Calu3 (cell line): ENCODE measurements around the gene KLF2. TPM values are rescaled to one million over a fixed set of nuclear protein-coding genes. Genes with fewer than 3 reads are reported as not detected.

ENCODE experiments used
- BruUV-seq: library from RNA; stranded (reverse); fragments of 400-500 nt; replicated peaks from 2 replicates; lab custom pipeline; 2021; lab: Mats Ljungman, UMichigan
- CTCF ChIA-PET: fragments of 300-600 bp; sonication (Branson Sonifier 250); formaldehyde crosslinking; loops from one replicate; lab custom pipeline; 2022; ENCODE audit warnings: antibody characterized with exemption; lab: Charles Lee
- DNase-seq: peaks from one replicate; pipeline ENCODE4 v3.0.0; 2022
- H3K27ac Mint-ChIP-seq: one replicate; pipeline ENCODE4 v1.8.0; 2022; ENCODE audit warnings: mixed read lengths; ENCODE audit not compliant: unreplicated experiment
- H3K27me3 Mint-ChIP-seq: one replicate; pipeline ENCODE4 v1.8.0; 2022; ENCODE audit warnings: mixed read lengths; ENCODE audit not compliant: unreplicated experiment
- H3K36me3 Mint-ChIP-seq: one replicate; pipeline ENCODE4 v1.8.0; 2022; ENCODE audit warnings: mild to moderate bottlenecking, moderate library complexity, mixed read lengths; ENCODE audit not compliant: insufficient read depth, unreplicated experiment
- H3K4me1 Mint-ChIP-seq: one replicate; pipeline ENCODE4 v1.8.0; 2022; ENCODE audit warnings: mild to moderate bottlenecking, low read depth, mixed read lengths; ENCODE audit not compliant: unreplicated experiment
- H3K4me3 Mint-ChIP-seq: one replicate; pipeline ENCODE4 v1.8.0; 2022; ENCODE audit warnings: mild to moderate bottlenecking, low read depth, moderate library complexity, mixed read lengths; ENCODE audit not compliant: unreplicated experiment
- H3K9me3 Mint-ChIP-seq: one replicate; pipeline ENCODE4 v1.8.0; 2022; ENCODE audit warnings: low read depth, mixed read lengths; ENCODE audit not compliant: unreplicated experiment
- CTCF ChIP-seq: fragments of 200-600 bp; IDR thresholded peaks from one replicate; pipeline ENCODE4 v1.8.0; 2022; ENCODE audit warnings: antibody characterized with exemption; ENCODE audit not compliant: unreplicated experiment
- intact Hi-C: fragments of 100-400 bp; cut with micrococcal nuclease; formaldehyde crosslinking; loops from one replicate; pipeline ENCODE4 v1.10.0; 2022; ENCODE audit not compliant: unreplicated experiment
- total RNA-seq: library from RNA; stranded (reverse); gene quantifications from 2 replicates; pipeline ENCODE4 v1.2.3, GENCODE V29; 2022

KLF2 gene
- total RNA-seq, 1 experiment from 2014 or later, result 2.5 TPM

GRCh38 chr19:16316506-16316882 is 8.1 kb upstream of the KLF2 start:
- Mint-ChIP-seq H3K9me3 (no peaks in the 10 kb centered on the region), H3K4me1 (no peaks in the 10 kb centered on the region), H3K36me3 (no peaks in the 10 kb centered on the region), H3K27ac (no peak overlapping the region), H3K4me3 (no peak overlapping the region), H3K27me3 (no peaks in the 10 kb centered on the region)
- CTCF ChIA-PET, result no interaction called here
- intact Hi-C loops, result no loop called here
- TF ChIP-seq CTCF, result no peak
- no TSS peak for BruUV-seq
- DNase-seq, result no peak

- H3K4me1 Mint-ChIP-seq, result no peaks in the 10 kb centered on the region
- CTCF ChIA-PET, result interaction anchor here (0.5 kb wide), 1 partner anchor 71 kb away, joined by 3 read pairs; no protein-coding TSS in a partner anchor
- peaks cover 6% of the 10 kb centered on the region for H3K36me3 Mint-ChIP-seq
Measured at GRCh38 chr19:16319481-16319880, 5.1 kb upstream of the KLF2 start.

GRCh38 chr19:16320987-16321386 is 3.6 kb upstream of the KLF2 start:
- no peak overlapping the region for H3K27ac Mint-ChIP-seq
- H3K4me1 Mint-ChIP-seq, result peaks cover 3% of the 10 kb centered on the region
- intact Hi-C loops, result no loop called here
- CTCF ChIA-PET, result no interaction called here
- H3K27me3 Mint-ChIP-seq, result no peaks in the 10 kb centered on the region
- no TSS peak for BruUV-seq
- H3K4me3 Mint-ChIP-seq, result no peak overlapping the region
- H3K9me3 Mint-ChIP-seq, result no peaks in the 10 kb centered on the region
- no peak for TF ChIP-seq CTCF
- DNase-seq, result no peak
- H3K36me3 Mint-ChIP-seq, result peaks cover 11% of the 10 kb centered on the region

More at GRCh38 chr19:16319481-16319880, 5.1 kb upstream of the KLF2 start:
- BruUV-seq, result no TSS peak
- TF ChIP-seq CTCF, result no peak
- H3K9me3 Mint-ChIP-seq, result no peaks in the 10 kb centered on the region
- no peaks in the 10 kb centered on the region for H3K27me3 Mint-ChIP-seq
- no peak overlapping the region for H3K27ac Mint-ChIP-seq
- H3K4me3 Mint-ChIP-seq, result no peak overlapping the region
- intact Hi-C loops, result no loop called here
- no peak for DNase-seq

GRCh38 chr19:16325161-16325527 is 518 bp downstream of the KLF2 start:
- Mint-ChIP-seq H3K36me3 (peaks cover 17% of the 10 kb centered on the region), H3K4me3 (peak overlapping the region; percentile 24), H3K9me3 (no peaks in the 10 kb centered on the region), H3K27me3 (no peaks in the 10 kb centered on the region), H3K4me1 (peaks cover 8% of the 10 kb centered on the region), H3K27ac (no peak overlapping the region)
- no TSS peak for BruUV-seq
- intact Hi-C loops, result no loop called here
- peak; percentile 50 for DNase-seq
- peak; percentile 29 for TF ChIP-seq CTCF
- CTCF ChIA-PET, result interaction anchor here (0.5 to 1.7 kb wide), 2 partner anchors 58 to 163 kb away, joined by 4 to 5 read pairs; no protein-coding TSS in a partner anchor
